ENCODE data around the gene GALNS. TPM values are rescaled to one million over a fixed set of nuclear protein-coding genes. Genes with fewer than 3 reads are reported as not detected.

The GALNS gene
- total RNA-seq, 2 donors from 2014 or later: 24.8 to 38.7 TPM

- no peaks in the 10 kb centered on the region for H3K9me3 ChIP-seq
- H3K27ac ChIP-seq: no peak overlapping the region
- H3K27me3 ChIP-seq (replicated peaks; ENCODE audit: insufficient read depth): no peaks in the 10 kb centered on the region
- H3K4me1 ChIP-seq (ENCODE audit: control insufficient read depth in 1 of 2, low read depth in 2 of 2): no peaks in the 10 kb centered on the region
- TF ChIP-seq CTCF (IDR thresholded peaks at IDR 0.05): no peak
- no peak overlapping the region for H3K4me3 ChIP-seq
- peaks cover 11% of the 10 kb centered on the region for H3K36me3 ChIP-seq
- ATAC-seq (ENCODE audit: insufficient number of reproducible peaks, low FRiP score, low read depth) (no peak), DNase-seq (ENCODE audit: low spot score) (no peak)
These were observed 12.2 kb downstream of the GALNS start for GRCh38 chr16:88844419-88845036.

GRCh38 chr16:88843256-88843655, 13.5 kb downstream of the GALNS start:
- H3K4me1 ChIP-seq (ENCODE audit: control insufficient read depth in 1 of 2, low read depth in 2 of 2): no peaks in the 10 kb centered on the region
- DNase-seq (ENCODE audit: low spot score): no peak
- no peaks in the 10 kb centered on the region for H3K9me3 ChIP-seq
- ATAC-seq (ENCODE audit: insufficient number of reproducible peaks, low FRiP score, low read depth): no peak
- no peaks in the 10 kb centered on the region for H3K27me3 ChIP-seq (replicated peaks; ENCODE audit: insufficient read depth)
- peaks cover 15% of the 10 kb centered on the region for H3K36me3 ChIP-seq
- TF ChIP-seq CTCF (IDR thresholded peaks at IDR 0.05): no peak
- no peak overlapping the region for H3K4me3 ChIP-seq
- H3K27ac ChIP-seq: no peak overlapping the region

GRCh38 chr16:88842806-88843205, 13.9 kb downstream of the GALNS start:
- H3K36me3 ChIP-seq: peaks cover 15% of the 10 kb centered on the region
- no peaks in the 10 kb centered on the region for H3K9me3 ChIP-seq
- no peak overlapping the region for H3K27ac ChIP-seq
- H3K4me3 ChIP-seq: no peak overlapping the region
- no peaks in the 10 kb centered on the region for H3K4me1 ChIP-seq (ENCODE audit: control insufficient read depth in 1 of 2, low read depth in 2 of 2)
- TF ChIP-seq CTCF (IDR thresholded peaks at IDR 0.05): no peak
- no peaks in the 10 kb centered on the region for H3K27me3 ChIP-seq (replicated peaks; ENCODE audit: insufficient read depth)
- DNase-seq (ENCODE audit: low spot score) (no peak), ATAC-seq (ENCODE audit: insufficient number of reproducible peaks, low FRiP score, low read depth) (no peak)

- no peak for TF ChIP-seq CTCF (IDR thresholded peaks at IDR 0.05)
- Histone ChIP-seq H3K9me3 (no peaks in the 10 kb centered on the region), H3K27ac (no peak overlapping the region), H3K4me3 (no peak overlapping the region), H3K27me3 (replicated peaks; ENCODE audit: insufficient read depth) (no peaks in the 10 kb centered on the region), H3K36me3 (peaks cover 15% of the 10 kb centered on the region), H3K4me1 (ENCODE audit: control insufficient read depth in 1 of 2, low read depth in 2 of 2) (no peaks in the 10 kb centered on the region)
- no peak for ATAC-seq (ENCODE audit: insufficient number of reproducible peaks, low FRiP score, low read depth)
- no peak for DNase-seq (ENCODE audit: low spot score)
These were observed 14.4 kb downstream of the GALNS start for GRCh38 chr16:88842308-88842756.

- no peaks in the 10 kb centered on the region for H3K27me3 ChIP-seq (replicated peaks; ENCODE audit: insufficient read depth)
- H3K9me3 ChIP-seq: no peaks in the 10 kb centered on the region
- ATAC-seq (ENCODE audit: insufficient number of reproducible peaks, low FRiP score, low read depth) (no peak), DNase-seq (ENCODE audit: low spot score) (no peak)
- no peak for TF ChIP-seq CTCF (IDR thresholded peaks at IDR 0.05)
- no peak overlapping the region for H3K27ac ChIP-seq
- H3K36me3 ChIP-seq: peaks cover 15% of the 10 kb centered on the region
- no peaks in the 10 kb centered on the region for H3K4me1 ChIP-seq (ENCODE audit: control insufficient read depth in 1 of 2, low read depth in 2 of 2)
- no peak overlapping the region for H3K4me3 ChIP-seq
These were observed 15.0 kb downstream of the GALNS start for GRCh38 chr16:88841521-88842307.
